NCI-H2171 treated with DMSO at 0.1 percent for 48 hours (cell line): ENCODE measurements around the gene RGS9BP.
"Not testable (repeated sequence)": the region's sequence is repeated elsewhere in the genome, so short reads cannot be mapped to it uniquely, and the experiment has no call there.

Source experiments
- DNase-seq: peaks from one replicate; lab custom pipeline; 2025; lab: John Stamatoyannopoulos, UW

RGS9BP gene

DNA sequence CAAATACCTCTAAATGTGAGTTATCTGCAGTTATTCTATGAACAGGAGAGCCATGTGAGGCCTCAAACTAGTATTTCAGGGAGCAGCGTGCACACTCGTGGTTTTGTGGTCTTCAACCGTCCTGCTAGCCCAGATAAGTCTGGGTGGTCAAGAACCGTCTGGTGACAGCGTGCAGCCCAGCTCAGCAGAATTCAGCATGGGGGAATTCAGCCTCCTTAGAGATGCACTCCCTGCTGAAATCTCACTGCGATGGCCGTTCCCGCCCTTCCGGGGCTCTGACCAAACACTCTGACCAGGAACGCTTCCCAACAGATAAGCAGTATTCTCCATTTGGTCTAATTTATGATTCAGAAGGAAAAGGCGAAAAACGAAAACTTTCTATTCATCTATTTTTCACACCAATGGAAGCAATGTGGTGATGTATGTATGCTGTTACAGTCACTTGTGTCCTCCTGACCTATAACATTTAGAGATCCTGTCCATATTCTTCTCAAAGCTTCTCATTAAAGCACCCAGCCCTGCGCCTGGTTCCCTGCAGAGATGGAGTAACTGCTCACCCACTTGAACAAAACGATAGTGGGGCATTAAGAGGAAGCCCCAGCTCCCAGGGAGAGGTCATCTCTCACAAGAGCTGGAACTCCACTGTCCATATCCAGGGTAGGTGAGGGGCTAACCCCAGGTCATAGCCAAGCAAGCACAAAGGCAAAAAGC lies 3.6 kb upstream of the RGS9BP start:
- no peak for DNase-seq

DNA sequence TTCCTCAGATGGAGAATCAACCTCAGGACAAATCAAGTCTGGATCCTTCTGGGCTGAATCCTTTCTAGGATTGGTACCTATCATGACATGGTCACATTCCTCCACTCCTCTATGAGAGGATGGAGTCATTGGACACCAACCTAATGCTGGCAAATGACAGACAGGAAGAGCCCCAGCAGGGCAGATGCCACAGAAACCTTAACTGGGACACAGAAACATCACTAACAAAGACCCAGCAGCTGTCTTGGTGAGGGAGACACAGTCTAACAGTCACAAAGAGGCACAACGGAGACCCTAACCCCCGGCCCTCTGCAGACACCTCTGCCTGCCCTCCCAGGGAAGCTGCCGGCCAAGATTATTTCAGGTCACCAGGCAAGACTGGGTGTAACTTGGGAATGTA lies 2.8 kb upstream of the RGS9BP start:
- DNase-seq: no peak

- DNase-seq: no peak
Observed at GRCh38 chr19:32673573-32673972, 2.1 kb upstream of the RGS9BP start.

DNA sequence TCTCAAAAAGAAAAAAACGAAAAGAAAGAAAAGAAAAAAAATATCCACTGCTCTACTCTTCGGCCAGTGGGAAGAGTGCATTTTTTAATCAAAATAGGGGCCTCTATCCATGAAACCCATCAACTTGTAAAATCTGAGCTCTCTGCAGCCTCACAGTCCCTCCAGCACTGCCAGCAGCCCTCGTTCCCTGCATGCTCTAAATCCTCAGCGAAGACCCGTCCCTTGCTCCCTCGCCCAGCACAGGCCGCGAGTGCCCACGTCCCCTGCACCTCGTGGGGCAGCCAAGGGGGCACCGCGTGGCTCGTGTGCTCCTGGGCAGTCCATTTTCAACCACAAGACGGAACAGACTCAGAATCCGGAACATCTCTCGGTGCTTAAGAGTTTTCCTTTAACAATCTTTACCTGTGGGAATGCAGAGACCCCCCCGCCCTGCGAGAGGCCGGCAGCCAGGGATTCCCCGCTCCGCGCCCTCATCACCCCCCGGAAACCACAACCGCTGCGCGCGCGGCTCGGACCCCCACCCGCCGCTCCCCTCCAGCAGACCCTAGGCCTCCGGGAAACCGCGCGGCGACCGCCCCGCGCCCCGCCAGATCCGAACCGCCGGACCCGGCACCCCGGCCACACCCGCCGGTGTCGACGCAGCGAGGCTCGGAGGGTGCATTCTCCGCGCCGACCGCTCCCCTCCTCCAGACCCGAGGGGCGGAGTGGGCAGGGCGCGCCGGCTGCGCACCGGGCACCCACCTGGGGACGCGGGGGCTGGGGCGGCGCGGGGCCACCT lies 1.3 kb upstream of the RGS9BP start:
- DNase-seq: peak; percentile 13

GRCh38 chr19:32674931-32675719 lies 523 bp upstream of the RGS9BP start, which contains the start of gene ANKRD27:
Gene ANKRD27, minus strand, starts transcription at chr19:32675180. Its CDS starts 16,165 bp downstream, at chr19:32659015.
- peak; percentile 98 for DNase-seq

DNA sequence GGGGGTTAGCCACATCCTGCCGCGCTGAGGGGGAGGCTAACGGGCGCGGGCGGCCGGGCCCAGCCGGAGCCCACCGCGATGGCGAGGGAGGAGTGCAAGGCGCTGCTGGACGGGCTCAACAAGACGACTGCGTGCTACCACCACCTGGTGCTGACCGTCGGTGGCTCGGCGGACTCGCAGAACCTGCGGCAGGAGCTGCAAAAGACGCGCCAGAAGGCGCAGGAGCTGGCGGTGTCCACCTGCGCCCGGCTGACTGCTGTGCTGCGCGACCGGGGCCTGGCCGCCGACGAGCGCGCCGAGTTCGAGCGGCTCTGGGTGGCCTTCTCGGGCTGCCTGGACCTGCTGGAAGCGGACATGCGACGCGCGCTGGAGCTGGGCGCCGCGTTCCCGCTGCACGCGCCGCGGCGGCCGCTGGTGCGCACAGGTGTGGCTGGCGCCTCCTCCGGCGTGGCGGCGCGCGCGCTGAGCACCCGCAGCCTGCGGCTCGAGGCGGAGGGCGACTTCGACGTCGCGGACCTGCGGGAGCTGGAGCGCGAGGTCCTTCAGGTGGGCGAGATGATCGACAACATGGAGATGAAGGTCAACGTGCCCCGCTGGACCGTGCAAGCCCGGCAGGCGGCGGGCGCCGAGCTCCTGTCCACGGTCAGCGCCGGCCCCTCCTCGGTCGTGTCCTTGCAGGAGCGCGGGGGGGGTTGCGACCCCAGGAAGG lies 692 bp downstream of the RGS9BP start:
- DNase-seq: peak; percentile 14

DNA sequence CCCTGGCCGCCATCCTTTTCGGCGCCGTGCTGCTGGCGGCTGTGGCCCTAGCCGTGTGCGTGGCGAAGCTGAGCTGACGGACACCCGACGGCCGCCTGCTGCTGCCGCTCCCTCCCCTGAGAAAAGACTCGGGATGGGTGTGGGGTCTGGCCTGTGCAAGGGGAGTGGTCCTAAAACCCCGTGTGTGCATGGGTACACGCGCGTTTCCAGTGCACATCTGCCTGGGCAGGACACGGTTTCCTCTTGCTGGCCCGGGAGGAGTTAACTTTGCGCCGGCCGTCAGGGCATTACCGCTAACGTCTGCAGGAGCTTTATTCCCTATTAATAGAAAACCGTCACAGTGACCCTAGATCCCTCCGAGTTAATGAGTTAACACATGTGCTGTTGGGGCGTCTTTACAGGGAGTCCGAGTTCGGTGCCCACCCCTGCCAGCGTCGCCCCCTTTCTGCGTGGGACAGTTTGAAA lies 1.3 kb downstream of the RGS9BP start:
- no peak for DNase-seq

- DNase-seq: no peak
Observed at GRCh38 chr19:32677657-32678056, 2.0 kb downstream of the RGS9BP start.

DNA sequence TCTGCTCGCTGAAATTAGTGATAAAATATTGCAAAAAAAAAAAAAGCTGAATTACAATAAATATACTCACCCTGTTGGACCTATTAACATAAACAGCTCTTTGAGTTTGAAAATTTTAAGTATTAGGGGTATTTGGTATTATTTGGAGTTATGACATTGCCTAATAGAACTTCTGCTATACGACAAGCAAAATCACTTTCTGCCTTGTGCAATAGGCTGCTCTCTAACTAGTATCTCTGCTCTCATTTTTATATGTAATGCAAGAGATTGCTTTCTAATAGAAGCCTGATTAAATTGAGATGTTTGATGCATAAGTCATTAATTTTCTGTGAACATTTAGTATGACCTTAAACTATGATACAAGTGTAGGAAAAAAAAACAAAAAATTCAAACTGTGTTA lies 5.3 kb downstream of the RGS9BP start:
- no peak for DNase-seq

- no peak for DNase-seq
Observed at GRCh38 chr19:32682317-32682716, 6.7 kb downstream of the RGS9BP start.

DNA sequence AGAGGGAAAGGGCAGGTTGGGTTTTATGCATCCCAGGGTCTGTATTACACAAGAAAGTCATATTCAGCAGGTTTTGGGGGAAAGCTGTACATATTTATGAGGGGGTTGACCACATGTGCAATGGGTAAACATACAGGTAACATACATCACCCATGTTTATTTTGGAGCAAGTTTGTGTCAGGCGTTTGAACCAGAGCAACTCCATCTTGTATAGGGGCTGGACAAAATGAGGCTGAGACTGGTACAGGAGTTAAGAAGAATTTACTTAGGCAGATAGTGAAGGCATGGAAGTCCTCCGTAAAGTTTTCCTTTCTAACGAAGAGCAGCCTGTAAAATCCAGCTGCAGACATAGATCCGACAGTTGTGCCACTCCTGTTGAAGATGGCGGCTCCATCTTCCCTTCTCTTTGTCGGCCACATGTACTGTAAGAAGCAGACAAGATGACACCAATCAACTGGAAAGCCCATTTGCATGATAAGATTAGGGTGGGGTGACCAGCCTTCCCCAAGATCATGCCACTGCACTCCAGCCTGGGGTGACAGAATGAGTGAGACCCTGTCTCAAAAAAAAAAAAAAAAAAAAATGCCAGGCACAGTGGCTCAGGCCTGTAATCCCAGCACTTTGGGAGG lies 11.3 kb downstream of the RGS9BP start:
- no peak for DNase-seq

- no peak for DNase-seq
Observed at GRCh38 chr19:32687681-32688080, 12.0 kb downstream of the RGS9BP start.

GRCh38 chr19:32688311-32688710 lies 12.7 kb downstream of the RGS9BP start:
- no peak for DNase-seq

- peak; percentile 82 for DNase-seq
Observed at GRCh38 chr19:32691291-32691951, 15.8 kb downstream of the RGS9BP start, which contains the start of gene NUDT19. Gene NUDT19, plus strand, starts transcription at chr19:32691821. Its CDS starts 140 bp downstream, at chr19:32691961.

DNA sequence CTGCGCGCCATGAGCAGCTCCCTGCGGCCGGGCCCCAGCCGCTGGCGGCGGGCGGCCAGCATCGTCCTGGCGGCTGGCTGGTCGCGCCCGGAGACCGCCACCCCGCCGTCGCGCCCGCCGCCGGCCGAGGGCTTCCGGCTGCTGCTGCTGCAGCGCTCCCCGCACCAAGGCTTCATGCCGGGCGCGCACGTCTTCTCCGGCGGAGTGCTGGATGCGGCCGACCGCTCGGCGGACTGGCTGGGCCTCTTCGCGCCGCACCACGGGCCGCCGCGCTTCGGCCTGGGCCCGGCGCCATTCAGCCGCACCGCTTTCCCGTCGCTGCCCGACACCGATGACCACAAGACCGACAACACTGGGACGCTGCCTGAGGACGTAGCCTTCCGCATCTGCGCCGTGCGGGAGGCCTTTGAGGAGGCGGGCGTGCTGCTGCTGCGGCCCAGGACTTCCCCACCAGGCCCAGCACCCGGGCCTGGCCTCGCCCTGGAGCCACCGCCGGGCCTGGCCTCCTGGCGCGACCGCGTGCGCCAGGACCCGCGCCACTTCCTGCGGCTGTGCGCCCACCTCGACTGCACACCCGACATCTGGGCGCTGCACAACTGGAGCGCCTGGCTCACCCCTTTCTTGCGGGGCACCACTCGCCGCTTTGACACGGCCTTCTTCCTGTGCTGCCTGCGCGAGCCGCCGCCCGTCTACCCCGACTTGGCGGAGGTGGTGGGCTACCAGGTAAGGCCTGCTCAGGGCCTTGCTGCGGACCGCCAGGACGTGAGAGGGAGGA lies 16.5 kb downstream of the RGS9BP start:
- DNase-seq: peak; percentile 51

DNA sequence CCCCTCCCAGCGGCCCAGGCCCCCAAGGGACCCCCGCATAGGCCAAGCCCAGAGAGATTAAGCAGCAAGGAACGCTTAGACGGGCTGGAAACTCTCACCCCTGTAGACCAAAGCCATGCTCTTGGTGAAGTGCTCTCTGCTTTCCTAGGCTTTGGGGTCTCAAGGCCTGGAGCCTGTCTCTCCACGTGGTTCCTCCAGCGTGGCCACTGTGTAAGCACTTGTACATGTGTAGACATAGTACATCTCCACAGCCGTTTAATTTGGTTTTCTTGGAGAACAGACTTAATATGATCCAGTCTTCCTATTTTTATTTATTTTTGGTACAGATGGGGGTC lies 17.0 kb downstream of the RGS9BP start:
- DNase-seq: peak; percentile 24

GRCh38 chr19:32693151-32694108 lies 17.8 kb downstream of the RGS9BP start:
- DNase-seq: not testable (repeated sequence)

GRCh38 chr19:32694316-32694715 lies 18.7 kb downstream of the RGS9BP start:
- not testable (repeated sequence) for DNase-seq

GRCh38 chr19:32694851-32695250 lies 19.2 kb downstream of the RGS9BP start:
- not testable (repeated sequence) for DNase-seq
